Breast epithelium (tissue), 3 donors: ENCODE data around the gene PRKACG.

Experiments
- CTCF ChIP-seq, 3 donors: fragments of 450-650 bp; IDR thresholded peaks; one replicate each; pipeline ENCODE4 v1.5.1; 2016 to 2017; ENCODE audit warnings: antibody characterized with exemption in 3 of 3, mild to moderate bottlenecking in 3 of 3, moderate library complexity in 3 of 3
- POLR2A ChIP-seq: fragments of 450-650 bp; IDR thresholded peaks from one replicate; pipeline ENCODE4 v1.6.1; 2016; ENCODE audit warnings: antibody characterized with exemption, mild to moderate bottlenecking, moderate library complexity
- POLR2AphosphoS5 ChIP-seq, 3 donors: sonication (generic); formaldehyde crosslinking; IDR thresholded peaks; one replicate each; pipeline ENCODE4 v1.6.1; 2017; ENCODE audit warnings: antibody characterized with exemption in 3 of 3

GRCh38 chr9:68974431-68974830 lies 39.5 kb downstream of the PRKACG start:
- TF ChIP-seq CTCF (IDR thresholded peaks at IDR 0.05) = no peak
- TF ChIP-seq POLR2A = no peak
- no peak for TF ChIP-seq POLR2AphosphoS5 (IDR thresholded peaks at IDR 0.05)
